ENCODE results near the gene CNTN4.

GRCh38 chr3:2934541-2934940, 835.9 kb downstream of the CNTN4 start:
- TF ChIP-seq EP300 (IDR thresholded peaks at IDR 0.05), result no peak
- TF ChIP-seq CTCF (IDR thresholded peaks at IDR 0.05), result no peak
- TF ChIP-seq POLR2A (IDR thresholded peaks at IDR 0.05), result no peak

Measured in upper lobe of left lung (tissue), 4 donors.